Transverse colon (tissue), 4 donors: ENCODE results near the gene HDAC1.

Source experiments
- EP300 ChIP-seq: sonication (generic); formaldehyde crosslinking; IDR thresholded peaks from one replicate; pipeline ENCODE4 v1.6.1; 2017; ENCODE audit warnings: antibody characterized with exemption, low read depth
- POLR2AphosphoS5 ChIP-seq, 3 donors: sonication (generic); formaldehyde crosslinking; IDR thresholded peaks; one replicate each; pipeline ENCODE4 v1.6.1; 2016; ENCODE audit warnings: antibody characterized with exemption in 3 of 3
- TF ChIP-seq, protein P1 (sequence below), 5 experiments: fragments of 200-600 bp in 3 of 5; fragments of 450-650 bp in 2 of 5; sonication (generic) in 3 of 5; IDR thresholded peaks; 1 replicate in 2 of 5; 2 replicates in 3 of 5; pipeline ENCODE4 v1.5.1; 2016 to 2017; ENCODE audit warnings: antibody characterized with exemption in 5 of 5, inconsistent platforms in 3 of 5, mild to moderate bottlenecking in 2 of 5, moderate library complexity in 1 of 5

DNA sequence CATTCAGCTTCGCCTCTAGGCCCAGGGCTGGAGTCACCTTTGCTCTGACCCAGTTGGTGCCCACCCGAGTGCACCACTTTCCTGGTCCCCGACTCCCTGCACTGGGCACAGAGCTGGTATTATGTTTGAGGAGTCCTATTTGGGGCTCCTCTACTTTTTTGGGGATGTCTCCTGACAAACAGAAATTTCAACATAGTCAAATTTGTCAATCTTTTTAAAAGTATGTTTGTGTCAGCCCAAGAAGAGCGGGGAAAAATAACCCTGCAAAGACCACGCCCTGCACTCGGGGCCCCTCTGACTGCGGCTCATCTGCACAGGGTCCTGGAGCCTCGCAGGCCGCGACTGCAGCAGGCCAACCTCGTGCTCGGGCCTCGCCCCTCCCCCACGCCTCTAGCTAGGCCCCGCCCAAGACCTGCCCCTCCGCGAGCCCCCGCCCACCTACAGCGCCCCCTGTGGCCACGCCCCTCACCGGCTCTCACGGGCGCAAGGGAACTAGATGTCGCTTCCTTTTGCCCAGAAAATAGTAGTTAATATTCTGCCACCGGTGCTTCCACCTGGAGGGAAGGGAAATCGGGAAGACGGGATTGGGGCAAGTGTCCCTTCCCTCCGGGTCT lies 59.0 kb downstream of the HDAC1 start:
- TF ChIP-seq, protein P1, sequence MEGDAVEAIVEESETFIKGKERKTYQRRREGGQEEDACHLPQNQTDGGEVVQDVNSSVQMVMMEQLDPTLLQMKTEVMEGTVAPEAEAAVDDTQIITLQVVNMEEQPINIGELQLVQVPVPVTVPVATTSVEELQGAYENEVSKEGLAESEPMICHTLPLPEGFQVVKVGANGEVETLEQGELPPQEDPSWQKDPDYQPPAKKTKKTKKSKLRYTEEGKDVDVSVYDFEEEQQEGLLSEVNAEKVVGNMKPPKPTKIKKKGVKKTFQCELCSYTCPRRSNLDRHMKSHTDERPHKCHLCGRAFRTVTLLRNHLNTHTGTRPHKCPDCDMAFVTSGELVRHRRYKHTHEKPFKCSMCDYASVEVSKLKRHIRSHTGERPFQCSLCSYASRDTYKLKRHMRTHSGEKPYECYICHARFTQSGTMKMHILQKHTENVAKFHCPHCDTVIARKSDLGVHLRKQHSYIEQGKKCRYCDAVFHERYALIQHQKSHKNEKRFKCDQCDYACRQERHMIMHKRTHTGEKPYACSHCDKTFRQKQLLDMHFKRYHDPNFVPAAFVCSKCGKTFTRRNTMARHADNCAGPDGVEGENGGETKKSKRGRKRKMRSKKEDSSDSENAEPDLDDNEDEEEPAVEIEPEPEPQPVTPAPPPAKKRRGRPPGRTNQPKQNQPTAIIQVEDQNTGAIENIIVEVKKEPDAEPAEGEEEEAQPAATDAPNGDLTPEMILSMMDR (IDR thresholded peaks at IDR 0.05): peak; percentile 62 to 78 (median 75)
- TF ChIP-seq EP300 (no peak), POLR2AphosphoS5 (IDR thresholded peaks at IDR 0.05) (no peak)
